ENCODE data around the gene FBLN7.
A peak's percentile ranks its signal among the peaks of the same experiment; 100 is the strongest.
"Not testable (repeated sequence)": the region's sequence is repeated elsewhere in the genome, so short reads cannot be mapped to it uniquely, and the experiment has no call there.

The FBLN7 gene

DNA sequence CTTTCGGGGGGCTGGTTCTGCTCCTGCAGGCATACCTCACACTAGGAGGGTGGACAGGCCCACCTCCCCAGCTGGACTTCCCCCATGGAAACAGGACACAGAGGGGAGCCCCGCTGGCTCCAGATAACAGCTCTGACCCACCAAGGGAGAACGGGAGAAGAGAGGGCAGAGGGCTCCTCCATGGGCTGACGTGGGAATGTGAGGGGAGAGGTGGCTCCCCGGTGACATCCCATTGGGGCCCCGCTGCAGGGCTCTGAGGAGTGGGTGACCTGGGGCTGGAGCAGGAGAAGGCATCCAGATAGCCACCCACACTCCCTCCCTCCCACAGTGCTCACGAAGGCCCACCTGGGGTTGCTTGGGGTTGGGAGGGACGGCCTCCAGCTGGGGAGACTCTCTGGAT is 45.9 kb downstream of the FBLN7 start:
- no peak for DNase-seq (ENCODE audit: low spot score)

DNA sequence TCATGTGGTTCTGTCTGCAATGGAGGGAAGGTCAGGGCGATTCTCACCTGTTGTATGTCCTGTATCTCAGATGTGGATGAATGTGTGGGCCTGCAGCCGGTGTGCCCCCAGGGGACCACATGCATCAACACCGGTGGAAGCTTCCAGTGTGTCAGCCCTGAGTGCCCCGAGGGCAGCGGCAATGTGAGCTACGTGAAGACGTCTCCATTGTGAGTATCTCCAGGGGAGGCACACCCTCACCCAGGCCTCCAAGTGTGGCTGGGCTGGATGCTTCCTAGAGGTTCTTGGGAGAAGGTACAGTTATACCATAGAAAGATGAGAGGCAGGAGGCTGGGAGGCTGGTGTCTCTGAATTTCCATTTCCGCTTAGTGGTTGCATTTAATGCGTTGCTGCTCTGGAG is 46.9 kb downstream of the FBLN7 start:
- no peak for DNase-seq (ENCODE audit: low spot score)

DNA sequence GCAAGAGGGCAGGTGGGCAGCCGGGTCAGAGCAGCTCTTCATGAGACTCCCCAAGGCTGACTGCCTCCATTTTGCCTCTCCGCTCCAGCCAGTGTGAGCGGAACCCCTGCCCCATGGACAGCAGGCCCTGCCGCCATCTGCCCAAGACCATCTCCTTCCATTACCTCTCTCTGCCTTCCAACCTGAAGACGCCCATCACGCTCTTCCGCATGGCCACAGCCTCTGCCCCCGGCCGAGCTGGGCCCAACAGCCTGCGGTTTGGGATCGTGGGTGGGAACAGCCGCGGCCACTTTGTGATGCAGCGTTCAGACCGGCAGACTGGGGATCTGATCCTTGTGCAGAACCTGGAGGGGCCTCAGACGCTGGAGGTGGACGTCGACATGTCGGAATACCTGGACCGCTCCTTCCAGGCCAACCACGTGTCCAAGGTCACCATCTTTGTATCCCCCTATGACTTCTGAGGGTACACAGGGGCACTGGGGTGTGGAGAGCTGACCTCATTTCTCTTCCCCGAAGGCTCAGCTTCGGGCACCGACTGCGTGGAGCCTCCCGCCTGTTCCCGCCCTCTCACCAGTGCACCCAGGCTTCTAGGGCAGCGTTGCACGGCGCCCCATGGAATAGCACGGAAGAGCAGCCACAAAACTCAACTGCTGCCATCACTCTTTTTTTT is 49.0 kb downstream of the FBLN7 start:
- no peak for DNase-seq (ENCODE audit: low spot score)

DNA sequence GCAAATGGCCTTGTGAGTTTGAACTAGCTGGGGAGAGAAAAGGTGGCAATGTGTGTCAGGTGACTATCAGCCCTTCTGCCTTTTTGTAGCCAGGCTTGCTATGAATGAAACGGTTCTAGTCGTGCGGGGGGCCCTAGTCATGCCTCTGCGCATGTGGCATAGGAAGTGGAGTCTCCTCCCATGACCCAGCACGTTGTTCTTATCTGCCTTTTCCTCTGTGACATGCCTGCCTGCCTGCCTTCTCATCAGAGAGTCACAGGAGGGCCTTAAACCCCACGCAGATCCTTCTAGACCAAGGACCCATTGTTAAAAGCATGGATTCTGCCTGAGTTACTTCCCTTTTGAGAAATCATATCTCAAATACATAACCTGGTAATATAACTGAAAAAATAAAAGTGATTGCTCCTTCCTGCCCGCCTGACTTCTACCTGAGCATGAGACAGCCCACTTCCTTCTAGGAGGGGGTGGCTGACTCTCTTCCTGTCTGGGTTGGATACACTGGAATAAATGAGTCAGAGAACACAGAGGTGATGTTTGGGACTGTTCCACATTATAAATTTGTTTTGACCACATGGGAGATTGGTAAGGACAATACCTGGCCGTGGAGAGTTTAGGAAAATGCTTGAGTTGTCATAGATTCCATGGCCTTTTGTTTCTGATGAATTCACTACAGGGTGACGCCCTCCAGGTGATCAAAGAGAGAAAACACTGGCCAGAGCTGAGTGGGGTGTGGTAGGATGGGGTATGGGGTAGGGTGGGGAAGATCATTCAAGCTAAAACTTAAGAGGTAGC is 49.8 kb downstream of the FBLN7 start:
- DNase-seq (ENCODE audit: low spot score): no peak

DNA sequence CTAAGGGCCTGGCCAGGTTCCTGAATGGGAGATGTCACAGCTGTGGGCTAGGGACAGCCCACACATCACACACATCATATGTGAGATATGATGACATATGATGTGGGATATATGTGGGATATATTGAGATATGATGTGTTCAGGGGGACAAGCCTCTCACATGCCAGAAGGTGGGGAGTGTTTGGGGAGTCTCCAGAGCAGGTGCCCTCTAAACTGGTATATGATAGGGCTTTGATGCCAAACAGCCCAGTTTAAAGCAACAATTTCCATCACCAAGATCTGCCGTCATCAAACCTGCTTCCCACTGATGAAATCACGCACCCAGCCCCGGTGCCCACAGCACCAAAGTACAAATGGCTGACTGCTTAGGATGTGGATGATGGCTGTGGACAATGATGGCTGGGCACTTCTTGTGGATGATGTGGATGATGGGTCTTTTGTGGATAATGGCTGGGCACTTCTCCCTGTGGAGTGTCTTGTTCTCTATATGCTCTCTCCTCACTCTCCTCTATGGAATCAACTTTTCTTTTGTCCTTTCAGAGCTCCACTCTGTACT is 50.9 kb downstream of the FBLN7 start:
- DNase-seq (ENCODE audit: low spot score): no peak

DNA sequence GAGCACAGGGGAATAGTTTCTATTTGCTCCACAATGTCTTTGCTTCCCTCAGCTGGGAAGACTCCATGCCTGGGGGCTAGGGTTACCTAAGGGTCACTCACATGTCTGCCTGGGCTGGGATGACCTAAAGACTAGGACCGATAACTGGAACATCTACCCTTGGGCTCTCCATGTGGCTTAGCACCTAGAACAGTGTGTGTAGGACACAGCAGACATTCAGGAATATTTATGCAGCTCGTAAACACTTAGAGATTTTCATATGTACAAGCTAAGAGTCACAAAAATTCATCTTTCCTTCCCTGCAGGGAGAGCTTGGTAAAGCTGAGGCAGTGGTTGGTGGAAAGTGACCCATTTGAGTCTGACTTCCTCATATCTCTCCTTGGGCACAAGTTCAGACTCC is 55.8 kb downstream of the FBLN7 start:
- no peak for DNase-seq (ENCODE audit: low spot score)

DNA sequence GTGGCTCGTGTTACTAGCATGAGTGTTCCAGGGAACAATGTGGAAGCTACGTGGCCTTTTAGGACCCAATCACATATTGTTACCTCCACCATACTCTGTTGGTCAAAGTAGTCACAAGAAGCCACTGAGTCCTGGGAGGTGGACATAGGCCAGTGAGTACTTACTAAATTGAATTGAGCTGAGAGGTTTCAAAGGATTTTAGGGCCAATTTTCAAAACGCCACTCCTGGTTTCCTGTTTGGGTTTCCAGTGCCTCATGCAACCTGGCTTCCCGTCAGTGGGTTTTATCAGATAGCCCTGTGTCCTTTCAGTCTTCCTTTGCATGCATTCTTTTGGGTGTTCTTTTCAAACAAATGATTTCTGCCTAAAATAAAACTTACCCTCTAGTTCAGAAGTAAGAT is 56.3 kb downstream of the FBLN7 start:
- DNase-seq (ENCODE audit: low spot score): no peak

DNA sequence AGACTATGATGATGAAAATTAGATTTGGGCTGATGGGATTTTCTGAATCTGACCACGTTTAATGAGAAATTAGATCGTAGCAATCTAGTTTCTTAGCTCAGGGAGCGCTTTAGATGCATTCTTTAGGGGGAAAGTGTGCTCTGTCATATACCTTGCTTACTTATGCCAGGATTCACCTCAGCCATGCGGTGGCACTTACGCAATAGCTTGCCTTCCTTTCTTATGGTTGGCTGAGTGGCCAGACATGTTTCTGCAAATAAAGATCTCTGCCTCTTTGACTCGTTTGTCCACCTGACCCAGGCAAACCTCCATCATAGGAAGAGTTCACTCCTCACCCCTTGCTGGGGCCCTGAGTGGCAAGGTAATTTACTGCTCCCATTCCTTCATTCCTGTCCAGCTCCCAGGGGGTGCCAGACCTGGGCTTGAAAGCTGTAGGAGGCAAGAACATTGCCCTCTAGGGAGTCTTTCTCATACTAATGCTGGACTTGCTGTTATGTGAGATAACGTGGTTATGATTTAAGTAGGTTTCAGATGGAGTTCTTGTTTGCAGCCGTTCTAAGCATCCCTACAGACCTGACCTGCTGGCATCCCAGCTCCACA is 57.1 kb downstream of the FBLN7 start:
- no peak for DNase-seq (ENCODE audit: low spot score)

DNA sequence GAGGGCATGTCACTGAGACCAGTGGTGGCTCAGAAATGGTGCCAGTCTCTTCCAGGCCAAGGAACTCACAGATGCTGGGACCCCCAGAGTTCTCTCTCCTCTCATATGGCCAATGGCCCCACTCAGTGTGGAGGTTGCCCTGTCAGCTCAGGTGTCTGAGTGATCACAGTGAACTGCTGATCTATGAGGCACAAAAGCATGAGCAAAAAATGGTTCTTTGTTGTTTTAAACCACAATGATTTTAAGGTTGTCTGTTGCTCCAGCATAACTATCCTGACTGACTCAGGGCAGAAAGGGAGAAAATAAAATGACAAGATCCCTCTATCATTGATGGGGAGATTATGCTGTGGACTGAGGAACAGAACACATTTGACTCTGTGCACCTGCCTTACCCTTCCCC is 57.8 kb downstream of the FBLN7 start:
- no peak for DNase-seq (ENCODE audit: low spot score)

DNA sequence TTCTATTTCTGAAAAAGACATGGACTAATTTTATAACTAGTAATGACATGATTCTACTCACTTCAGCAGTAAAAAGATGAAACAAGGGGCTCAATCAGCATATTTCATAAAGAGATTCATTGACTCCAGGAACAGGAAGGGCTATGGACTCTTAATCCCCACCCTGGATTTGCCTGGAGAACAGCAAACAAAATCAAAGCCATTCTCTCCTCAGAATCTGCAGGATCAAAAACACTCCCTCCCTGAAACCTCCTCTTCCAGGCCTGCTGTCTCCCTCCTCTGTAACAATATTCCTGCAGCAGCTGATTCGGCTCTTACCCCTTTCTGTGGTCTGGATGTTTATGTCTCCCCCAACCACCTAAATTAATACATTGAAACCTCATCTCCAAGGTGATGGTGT is 59.7 kb downstream of the FBLN7 start:
- no peak for DNase-seq (ENCODE audit: low spot score)

DNA sequence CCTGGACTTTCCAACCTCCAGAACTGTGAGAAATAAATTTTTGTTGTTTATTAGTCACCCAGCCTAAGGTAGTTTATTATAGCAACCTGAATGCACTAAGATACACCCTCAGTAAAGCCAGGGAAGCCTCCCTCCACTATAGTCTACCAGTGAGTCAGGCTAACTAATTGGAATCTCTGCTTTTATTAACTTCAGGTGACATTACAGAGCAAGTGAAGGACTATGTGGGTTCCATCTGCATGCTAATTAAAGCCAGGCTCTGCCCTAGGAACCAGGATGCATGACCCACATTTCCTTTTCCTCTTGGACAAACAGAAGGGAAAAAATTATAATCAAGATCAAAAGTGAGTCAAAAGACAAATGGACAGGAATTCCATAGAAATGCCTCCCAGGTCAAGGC is 60.6 kb downstream of the FBLN7 start:
- DNase-seq (ENCODE audit: low spot score): no peak

DNA sequence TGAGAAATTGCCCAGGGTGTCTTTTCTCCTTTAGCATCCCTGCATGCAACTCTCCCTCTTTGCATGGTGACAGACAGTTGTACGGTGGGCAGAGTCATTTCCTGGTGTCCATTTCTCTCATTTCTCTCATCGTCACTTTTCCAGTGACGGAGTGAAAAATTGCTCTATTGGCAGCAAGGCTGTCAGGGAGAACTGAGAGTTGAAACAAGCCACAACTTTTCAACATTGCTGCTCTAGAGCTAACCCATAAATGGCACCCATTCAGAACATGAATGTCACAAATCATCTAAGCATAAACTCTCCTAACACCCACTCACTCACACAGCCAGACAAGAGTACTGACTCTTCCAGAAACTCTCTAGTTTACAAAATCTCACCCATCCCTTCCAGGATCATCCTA is 61.0 kb downstream of the FBLN7 start:
- no peak for DNase-seq (ENCODE audit: low spot score)

DNA sequence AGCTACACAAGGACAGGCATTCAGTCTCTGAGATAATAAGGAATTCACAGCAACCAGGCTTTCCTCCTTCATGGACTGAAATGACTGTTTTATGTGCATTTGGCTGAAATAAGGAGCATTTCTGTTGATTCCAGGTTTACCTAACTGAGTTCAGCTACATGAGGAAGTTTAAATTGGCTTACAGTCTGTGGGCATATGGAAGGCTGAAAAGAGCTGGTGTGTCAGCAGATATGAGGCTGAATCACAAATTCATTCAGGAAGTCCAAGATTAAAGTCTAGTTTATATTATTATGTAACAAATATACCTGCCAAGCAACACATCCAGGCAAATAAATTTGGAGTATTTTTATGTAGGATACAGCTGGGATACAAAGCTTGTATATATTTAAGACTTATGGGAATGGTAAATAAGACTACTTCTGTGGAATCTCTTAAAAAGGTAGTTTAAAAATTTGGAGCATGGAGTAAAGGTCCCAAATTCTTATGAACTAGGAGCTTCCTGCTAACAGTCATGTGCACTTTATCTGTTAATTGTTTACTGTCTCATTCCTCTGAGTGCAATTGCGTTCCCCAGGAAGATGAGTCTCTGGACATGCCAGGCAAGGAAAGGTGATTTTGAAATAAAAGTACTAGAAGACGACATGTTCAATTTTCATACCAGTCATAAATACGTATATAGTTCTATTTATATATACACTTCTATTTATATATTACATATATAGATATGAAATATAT is 63.7 kb downstream of the FBLN7 start:
- DNase-seq (ENCODE audit: low spot score): no peak

DNA sequence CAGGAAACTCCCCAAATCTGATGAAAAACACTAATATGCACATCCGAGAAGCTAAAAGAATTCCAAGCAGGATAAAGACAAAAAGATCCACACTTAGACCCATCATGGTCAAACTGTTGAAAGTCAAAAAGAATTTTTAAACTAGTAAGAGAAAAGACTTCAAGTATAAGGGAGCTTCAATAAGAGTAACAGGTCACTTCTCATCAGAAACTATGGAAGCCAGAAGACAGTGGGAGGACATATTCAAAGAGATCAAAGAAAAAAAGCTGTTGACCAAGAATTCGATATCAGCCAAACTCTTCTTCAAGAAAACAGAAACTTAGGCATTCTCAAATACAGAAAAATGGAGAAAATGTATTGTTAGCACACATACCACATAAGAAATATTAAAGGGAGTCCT is 66.2 kb downstream of the FBLN7 start:
- DNase-seq (ENCODE audit: low spot score): peak; percentile 47

DNA sequence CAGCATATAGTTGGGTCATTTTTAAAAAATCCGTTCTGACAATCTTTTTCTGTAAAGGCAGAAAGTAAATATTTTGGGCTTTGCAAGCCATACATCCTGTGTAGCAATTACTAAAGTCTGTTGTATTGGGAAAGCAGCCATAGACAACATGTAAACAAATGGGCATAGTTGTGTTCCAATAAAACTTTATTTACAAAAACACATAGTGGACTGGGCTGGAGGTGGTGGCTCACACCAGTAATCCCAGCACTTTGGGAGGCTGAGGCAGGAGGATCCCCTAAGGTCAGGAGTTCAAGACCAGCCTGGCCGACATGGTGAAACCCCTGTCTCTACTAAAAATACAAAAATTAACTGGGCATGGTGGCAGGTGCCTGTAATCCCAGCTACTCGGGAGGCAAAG is 69.7 kb downstream of the FBLN7 start:
- DNase-seq (ENCODE audit: low spot score): not testable (repeated sequence)

DNA sequence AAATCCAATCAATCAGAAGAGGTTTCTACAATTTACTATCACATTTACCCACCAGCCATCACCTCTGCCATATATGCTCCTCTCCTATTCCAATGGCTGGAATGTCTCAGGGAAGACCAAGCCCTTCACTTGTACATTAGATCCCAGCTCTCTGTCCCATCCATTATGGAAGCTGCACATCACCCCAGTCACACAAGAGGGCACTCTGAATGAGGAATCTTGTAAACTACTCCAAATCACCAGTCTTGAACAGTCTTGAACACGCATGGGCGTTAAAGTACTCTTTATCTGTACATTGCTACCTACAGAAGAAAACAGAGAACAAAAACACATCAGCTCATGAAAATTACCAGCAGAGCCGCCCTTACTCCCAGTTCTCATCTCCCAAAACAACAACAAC is 78.0 kb downstream of the FBLN7 start:
- DNase-seq (ENCODE audit: low spot score): peak; percentile 30

DNA sequence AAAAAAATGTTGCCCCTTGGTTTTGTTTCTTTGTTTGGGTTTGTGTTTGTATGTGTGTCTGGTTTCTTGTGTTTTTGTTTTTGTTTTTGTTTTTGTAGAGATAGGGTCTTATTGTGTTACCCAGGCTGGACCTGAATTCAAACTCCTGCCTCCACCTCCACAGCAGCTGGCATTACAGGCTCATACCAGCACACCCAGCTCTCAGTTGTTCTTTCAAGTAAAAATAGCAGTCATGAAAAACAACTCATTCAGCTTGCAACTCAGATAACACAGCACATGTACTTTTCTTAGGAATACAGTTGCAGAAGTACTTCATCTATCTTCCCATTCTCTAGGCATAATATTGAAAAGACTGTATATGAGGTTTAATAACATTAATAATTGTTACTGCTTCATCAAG is 79.7 kb downstream of the FBLN7 start:
- no peak for DNase-seq (ENCODE audit: low spot score)

DNA sequence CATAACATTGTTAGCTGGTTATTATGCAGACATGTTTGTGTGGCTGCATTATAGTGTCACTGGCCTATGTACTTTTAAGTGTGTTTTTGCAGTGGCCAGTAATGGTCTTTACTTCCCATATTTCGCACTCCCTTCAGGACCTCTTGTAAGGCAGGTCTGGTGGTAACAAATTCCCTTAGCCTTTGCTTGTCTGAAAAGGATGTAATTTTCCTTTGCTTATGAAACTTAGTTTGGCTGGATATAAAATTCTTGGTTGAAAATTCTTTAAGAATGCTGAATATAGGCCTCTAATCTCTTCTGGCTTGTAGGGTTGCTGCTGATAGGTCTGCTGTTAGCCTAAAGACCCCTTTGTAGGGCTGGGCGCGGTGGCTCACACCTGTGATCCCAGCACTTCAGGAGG is 82.0 kb downstream of the FBLN7 start:
- DNase-seq (ENCODE audit: low spot score): no peak

DNA sequence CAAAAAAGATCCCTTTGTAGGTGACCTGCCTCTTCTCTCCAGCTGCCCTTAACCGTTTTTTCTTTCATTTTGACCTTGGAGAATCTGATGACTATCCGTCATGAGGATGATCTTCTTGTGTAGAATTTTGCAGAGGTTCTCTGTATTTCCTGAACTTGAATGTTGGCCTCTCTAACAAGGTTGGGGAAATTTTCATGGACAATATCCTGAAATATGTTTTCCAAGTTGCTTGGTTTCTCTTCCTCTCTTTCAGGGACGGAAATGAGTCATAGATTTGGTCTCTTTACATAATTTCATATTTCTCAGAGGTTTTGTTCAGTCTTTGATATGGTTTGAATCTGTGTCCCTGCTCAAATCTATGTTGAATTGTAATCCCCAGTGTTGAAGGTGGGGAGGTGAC is 82.6 kb downstream of the FBLN7 start:
- no peak for DNase-seq (ENCODE audit: low spot score)

DNA sequence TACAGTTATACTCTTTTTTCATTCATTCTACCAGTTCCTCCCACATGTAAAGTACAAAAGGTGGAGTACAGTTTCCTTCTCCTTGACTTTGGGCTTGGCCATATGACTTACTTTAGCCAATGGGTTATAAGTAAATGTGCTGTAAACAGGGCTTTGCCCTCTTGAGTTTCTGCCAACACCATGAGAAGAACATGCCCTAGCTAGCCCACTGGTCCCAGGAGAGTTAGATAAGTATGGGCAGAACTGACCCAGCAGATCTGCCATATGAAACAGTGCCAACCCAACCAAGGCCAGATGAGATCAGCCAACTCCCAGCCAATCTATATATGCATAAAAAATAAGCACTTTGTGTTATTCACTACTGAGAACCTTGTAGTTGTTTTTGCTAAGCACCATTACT is 91.2 kb downstream of the FBLN7 start:
- DNase-seq (ENCODE audit: low spot score): no peak

DNA sequence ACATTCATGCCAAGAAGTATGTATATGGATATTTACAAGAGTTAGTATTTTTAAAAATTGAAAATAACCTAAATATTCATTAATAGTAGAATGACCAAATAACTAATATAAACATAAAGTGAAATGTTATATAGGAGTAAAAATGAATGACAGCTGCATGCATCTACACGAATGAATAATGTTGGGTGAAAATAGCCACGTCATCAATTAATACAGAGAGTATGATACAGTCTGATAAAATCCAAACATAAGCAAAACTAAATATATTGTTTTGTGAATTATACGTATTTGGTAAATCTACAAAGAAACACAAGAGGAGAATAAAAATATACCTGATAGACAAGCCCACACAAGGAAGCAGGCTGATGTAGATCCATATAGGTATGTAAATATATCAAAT is 92.2 kb downstream of the FBLN7 start:
- DNase-seq (ENCODE audit: low spot score): no peak
